HG03135 (cell line): ENCODE results near the gene SMARCB1.
"Not testable (repeated sequence)": the region's sequence is repeated elsewhere in the genome, so short reads cannot be mapped to it uniquely, and the experiment has no call there.

Experiments used
- ATAC-seq: cut with Tn5 transposase; IDR thresholded peaks from one replicate; pipeline ENCODE4 v1.9.1; 2021; ENCODE audit warnings: mild to moderate bottlenecking, moderate library complexity; ENCODE audit not compliant: unreplicated experiment

Gene SMARCB1

GRCh38 chr22:23841736-23842445 is 55.1 kb downstream of the SMARCB1 start:
- ATAC-seq = no peak

- no peak for ATAC-seq
Observed at GRCh38 chr22:23842599-23842998, 55.8 kb downstream of the SMARCB1 start.

- no peak for ATAC-seq
Observed at GRCh38 chr22:23844739-23845202, 58.0 kb downstream of the SMARCB1 start.

- no peak for ATAC-seq
Observed at GRCh38 chr22:23845265-23846080, 58.7 kb downstream of the SMARCB1 start.

- no peak for ATAC-seq
Observed at GRCh38 chr22:23846081-23846469, 59.3 kb downstream of the SMARCB1 start.

GRCh38 chr22:23847310-23847920 is 60.6 kb downstream of the SMARCB1 start:
- no peak for ATAC-seq

- no peak for ATAC-seq
Observed at GRCh38 chr22:23847991-23848864, 61.5 kb downstream of the SMARCB1 start.

- no peak for ATAC-seq
Observed at GRCh38 chr22:23849009-23850006, 62.5 kb downstream of the SMARCB1 start.

GRCh38 chr22:23850136-23850611 is 63.4 kb downstream of the SMARCB1 start:
- ATAC-seq = peak; percentile 58

GRCh38 chr22:23856721-23857605 is 70.2 kb downstream of the SMARCB1 start:
- ATAC-seq = peak; percentile 51

DNA sequence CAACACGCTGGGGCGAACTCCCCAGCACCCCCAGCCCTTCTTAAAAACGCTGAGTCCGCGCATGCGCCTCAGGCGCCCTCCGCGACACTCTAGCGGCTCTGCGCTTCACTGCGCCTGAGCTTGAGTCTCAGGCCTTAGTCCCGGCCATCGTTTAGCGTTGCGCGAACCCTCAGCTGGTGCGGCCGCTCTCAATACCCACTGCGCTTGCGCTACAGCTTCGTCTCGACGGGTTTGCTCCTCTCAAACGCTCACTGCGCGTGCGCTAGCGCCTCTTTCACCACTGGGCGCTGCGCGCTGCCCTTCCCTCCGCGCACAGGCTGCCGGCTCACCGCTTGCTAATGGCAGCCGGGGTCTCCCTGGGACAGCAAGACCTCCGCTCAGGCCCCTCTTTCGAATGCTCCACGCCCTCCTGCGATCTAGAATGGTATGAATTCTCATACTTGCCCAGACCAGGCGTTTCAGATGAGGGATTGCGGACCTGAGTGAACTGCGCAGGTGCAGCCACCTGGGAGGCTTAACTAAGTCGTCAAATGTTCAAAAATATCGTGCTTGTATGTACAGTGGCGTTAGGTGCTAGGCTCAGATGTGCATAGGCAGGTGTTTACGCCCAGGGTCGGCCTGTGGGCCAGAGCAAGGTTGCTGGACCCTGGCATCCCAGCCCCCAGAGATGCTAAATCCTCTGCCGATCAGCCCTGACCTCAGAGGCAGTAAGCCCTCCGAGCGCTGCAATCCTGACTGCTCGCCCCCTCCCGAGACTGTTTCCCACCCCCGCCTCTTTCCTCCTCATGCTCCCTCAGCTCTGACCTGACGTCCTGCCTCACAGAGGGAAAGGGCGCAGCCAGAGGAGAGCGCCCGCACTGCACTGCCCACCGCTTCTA is 71.1 kb downstream of the SMARCB1 start, which contains the start of gene SLC2A11:
TSS of gene SLC2A11 (plus strand) at position 270 of the 878 bp plus-strand sequence. CDS start at position 395, 125 bp downstream.
- peak; percentile 85 for ATAC-seq

DNA sequence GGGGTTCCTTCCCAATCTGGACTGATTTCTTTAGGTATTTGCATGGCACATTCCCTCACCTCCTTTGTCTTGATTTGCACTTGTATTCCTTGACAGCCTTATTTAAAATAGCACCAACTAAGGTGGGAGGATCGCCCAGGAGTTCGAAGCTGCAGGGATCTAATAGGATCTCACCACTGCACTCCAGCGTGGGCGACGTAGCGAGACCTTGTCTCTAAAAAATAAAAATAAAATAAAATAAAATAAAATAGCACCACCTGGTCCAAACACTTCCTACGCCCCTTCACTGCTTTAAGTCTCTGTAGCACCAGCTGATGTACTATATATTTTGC is 71.7 kb downstream of the SMARCB1 start:
- ATAC-seq = no peak

DNA sequence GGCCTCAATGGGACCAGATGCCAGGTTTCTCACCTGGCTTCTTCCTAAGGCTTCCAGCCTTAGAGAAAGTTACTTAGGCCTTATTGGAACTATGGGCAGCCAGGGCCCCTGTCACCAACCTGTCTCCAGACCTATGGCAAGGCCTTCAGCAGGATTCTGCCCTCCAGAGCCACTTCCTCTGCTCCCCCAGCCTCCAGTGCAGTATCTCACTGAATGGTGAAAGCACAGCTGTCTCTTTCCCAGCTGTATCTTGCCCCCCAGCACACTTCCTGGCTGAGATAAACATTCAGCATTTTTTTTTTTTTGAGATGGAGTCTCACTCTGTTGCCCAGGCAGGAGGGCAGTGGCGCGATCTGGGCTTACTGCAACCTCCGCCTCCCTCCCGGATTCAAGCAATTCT is 72.4 kb downstream of the SMARCB1 start:
- no peak for ATAC-seq

DNA sequence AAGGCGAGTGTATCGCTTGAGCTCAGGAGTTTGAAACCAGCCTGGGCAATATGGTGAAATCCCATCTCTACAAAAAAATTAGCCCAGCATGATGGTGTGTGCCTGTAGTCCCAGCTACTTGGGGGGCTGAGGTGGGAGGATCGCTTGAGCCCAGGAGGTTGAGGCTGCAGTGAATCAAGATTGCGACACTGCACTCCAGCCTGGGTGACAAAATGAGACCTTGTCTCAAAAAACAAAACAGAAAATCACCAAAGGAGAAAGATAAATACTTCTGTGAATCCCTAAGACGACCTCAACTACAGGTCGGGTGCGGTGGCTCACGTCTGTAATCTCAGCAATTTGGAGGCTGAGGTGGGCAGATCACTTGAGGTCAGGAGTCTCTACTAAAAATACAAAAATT is 73.4 kb downstream of the SMARCB1 start:
- ATAC-seq = not testable (repeated sequence)

- no peak for ATAC-seq
Observed at GRCh38 chr22:23862103-23862502, 75.3 kb downstream of the SMARCB1 start.

GRCh38 chr22:23864499-23865154 is 77.9 kb downstream of the SMARCB1 start:
- not testable (repeated sequence) for ATAC-seq

DNA sequence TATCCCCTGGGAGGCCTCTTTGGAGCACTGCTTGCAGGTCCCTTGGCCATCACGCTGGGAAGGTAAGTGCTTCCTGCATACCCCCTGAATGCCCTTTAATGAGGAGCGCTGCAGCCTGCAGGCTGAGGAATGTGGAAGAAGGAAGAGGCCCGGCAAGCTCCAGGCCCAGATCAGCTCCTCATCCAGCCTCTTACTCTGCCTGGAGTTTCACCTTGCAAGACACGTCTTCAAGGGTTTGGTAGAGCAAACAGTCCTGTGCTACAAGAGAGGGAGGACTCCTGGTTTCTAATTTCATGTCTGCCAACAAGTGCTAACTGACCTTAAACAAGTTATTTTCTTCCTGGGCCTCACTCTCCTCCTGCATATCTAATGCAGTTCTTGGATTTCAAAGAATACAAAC is 81.8 kb downstream of the SMARCB1 start:
- ATAC-seq = no peak
